ENCODE results near the gene ANKRA2.
A peak's percentile ranks its signal among the peaks of the same experiment; 100 is the strongest.

ANKRA2 gene

GRCh38 chr5:73565139-73565968, at the start of gene ANKRA2, which contains the start of gene UTP15:
TSS of gene ANKRA2 (minus strand) at chr5:73565639. CDS start at chr5:73562881, 2,758 bp downstream.
TSS of gene UTP15 (plus strand) at chr5:73565743. CDS start at chr5:73567345, 1,602 bp downstream.
- DNase-seq (ENCODE audit: low spot score) = peak; percentile 87
- no peak for TF ChIP-seq CTCF (IDR thresholded peaks at IDR 0.05; ENCODE audit: extremely low read depth, missing control alignments)

- TF ChIP-seq CTCF (IDR thresholded peaks at IDR 0.05; ENCODE audit: extremely low read depth, missing control alignments) = no peak
- no peak for DNase-seq (ENCODE audit: low spot score)
Observed at GRCh38 chr5:73615085-73615484, 49.6 kb upstream of the ANKRA2 start.

GRCh38 chr5:73612799-73613198, 47.4 kb upstream of the ANKRA2 start:
- TF ChIP-seq CTCF (IDR thresholded peaks at IDR 0.05; ENCODE audit: extremely low read depth, missing control alignments) = no peak
- no peak for DNase-seq (ENCODE audit: low spot score)

- no peak for TF ChIP-seq CTCF (IDR thresholded peaks at IDR 0.05; ENCODE audit: extremely low read depth, missing control alignments)
- no peak for DNase-seq (ENCODE audit: low spot score)
Observed at GRCh38 chr5:73607228-73607627, 41.8 kb upstream of the ANKRA2 start.

GRCh38 chr5:73606206-73606753, 40.8 kb upstream of the ANKRA2 start:
- no peak for TF ChIP-seq CTCF (IDR thresholded peaks at IDR 0.05; ENCODE audit: extremely low read depth, missing control alignments)
- DNase-seq (ENCODE audit: low spot score) = no peak

- no peak for DNase-seq (ENCODE audit: low spot score)
Observed at GRCh38 chr5:73605223-73606087, 40.0 kb upstream of the ANKRA2 start.

More at GRCh38 chr5:73605223-73606087, 40.0 kb upstream of the ANKRA2 start:
- no peak for TF ChIP-seq CTCF (IDR thresholded peaks at IDR 0.05; ENCODE audit: extremely low read depth, missing control alignments)

Measured in GM20000 (cell line).